ENCODE measurements around the gene DHDDS. TPM values are rescaled to one million over a fixed set of nuclear protein-coding genes. Genes with fewer than 3 reads are reported as not detected.
A peak's percentile ranks its signal among the peaks of the same experiment; 100 is the strongest.

Gene DHDDS
- total and polyA plus RNA-seq, 4 donors, result 22.6 to 57.4 (median 32.8) TPM

GRCh38 chr1:26403656-26404055 lies 28.5 kb upstream of the DHDDS start:
- no peak for DNase-seq
- Histone ChIP-seq H3K27ac (ENCODE audit: low read depth in 1 of 2, low read length in 1 of 2) (no peak overlapping the region), H3K4me3 (no peak overlapping the region), H3K27me3 (ENCODE audit: control insufficient read depth in 3 of 3, insufficient read depth in 3 of 3, low read length in 2 of 3) (peaks cover 0 to 1% (median 0%) of the 10 kb centered on the region in 3 donors), H3K36me3 (ENCODE audit: control insufficient read depth in 4 of 4, insufficient read depth in 4 of 4, low read length in 4 of 4) (no peaks in the 10 kb centered on the region), H3K9ac (ENCODE audit: insufficient read depth in 1 of 2, low read length in 2 of 2) (no peak overlapping the region), H3K9me3 (ENCODE audit: control insufficient read depth in 4 of 4, insufficient read depth in 3 of 4, low read length in 3 of 4) (no peaks in the 10 kb centered on the region), H3K4me1 (ENCODE audit: control insufficient read depth in 5 of 5, insufficient read depth in 5 of 5, low read length in 5 of 5) (no peaks in the 10 kb centered on the region)
- no peak for ATAC-seq (ENCODE audit: insufficient read depth, low FRiP score)
- 24 to 39% methylated on average over 4 of the region's 4 CpGs for WGBS, 2 donors
- TF ChIP-seq CTCF (IDR thresholded peaks at IDR 0.05; ENCODE audit: control extremely low read depth, extremely low read depth), result no peak

- H3K9ac ChIP-seq (ENCODE audit: insufficient read depth in 1 of 2, low read length in 2 of 2), result no peak overlapping the region
- H3K36me3 ChIP-seq (ENCODE audit: control insufficient read depth in 4 of 4, insufficient read depth in 4 of 4, low read length in 4 of 4), result no peaks in the 10 kb centered on the region
- H3K4me3 ChIP-seq, result no peak overlapping the region
- no peak for TF ChIP-seq CTCF (IDR thresholded peaks at IDR 0.05; ENCODE audit: control extremely low read depth, extremely low read depth)
- H3K9me3 ChIP-seq (ENCODE audit: control insufficient read depth in 4 of 4, insufficient read depth in 3 of 4, low read length in 3 of 4), result no peaks in the 10 kb centered on the region
- H3K27me3 ChIP-seq (ENCODE audit: control insufficient read depth in 3 of 3, insufficient read depth in 3 of 3, low read length in 2 of 3), result peaks cover 0 to 8% (median 7%) of the 10 kb centered on the region in 3 donors
- no peaks in the 10 kb centered on the region for H3K4me1 ChIP-seq (ENCODE audit: control insufficient read depth in 5 of 5, insufficient read depth in 5 of 5, low read length in 5 of 5)
- H3K27ac ChIP-seq (ENCODE audit: low read depth in 1 of 2, low read length in 1 of 2), result no peak overlapping the region
- ATAC-seq (ENCODE audit: insufficient read depth, low FRiP score) (no peak), DNase-seq (no peak)
- 80 to 95% methylated on average over 2 of the region's 2 CpGs for WGBS, 2 donors
Observed at GRCh38 chr1:26404641-26405040, 27.5 kb upstream of the DHDDS start.

- TF ChIP-seq CTCF (IDR thresholded peaks at IDR 0.05; ENCODE audit: control extremely low read depth, extremely low read depth), result no peak
- no peak overlapping the region for H3K9ac ChIP-seq (ENCODE audit: insufficient read depth in 1 of 2, low read length in 2 of 2)
Observed at GRCh38 chr1:26405281-26405915, 26.7 kb upstream of the DHDDS start.

GRCh38 chr1:26408604-26409003 lies 23.5 kb upstream of the DHDDS start:
- Histone ChIP-seq H3K27ac (ENCODE audit: low read depth in 1 of 2, low read length in 1 of 2) (no peak overlapping the region), H3K27me3 (ENCODE audit: control insufficient read depth in 3 of 3, insufficient read depth in 3 of 3, low read length in 2 of 3) (peaks cover 8 to 45% (median 38%) of the 10 kb centered on the region in 3 donors), H3K4me1 (ENCODE audit: control insufficient read depth in 5 of 5, insufficient read depth in 5 of 5, low read length in 5 of 5) (no peaks in the 10 kb centered on the region), H3K4me3 (no peak overlapping the region), H3K9me3 (ENCODE audit: control insufficient read depth in 4 of 4, insufficient read depth in 3 of 4, low read length in 3 of 4) (peaks cover 0 to 3% (median 0%) of the 10 kb centered on the region in 4 donors), H3K36me3 (ENCODE audit: control insufficient read depth in 4 of 4, insufficient read depth in 4 of 4, low read length in 4 of 4) (no peaks in the 10 kb centered on the region), H3K9ac (ENCODE audit: insufficient read depth in 1 of 2, low read length in 2 of 2) (no peak overlapping the region)
- 1 to 2% methylated on average over 12 of the region's 12 CpGs for WGBS, 2 donors
- DNase-seq (peak; percentile 86 to 88 (median 87)), ATAC-seq (ENCODE audit: insufficient read depth, low FRiP score) (peak; percentile 47)
- no peak for TF ChIP-seq CTCF (IDR thresholded peaks at IDR 0.05; ENCODE audit: control extremely low read depth, extremely low read depth)

More at GRCh38 chr1:26405281-26405915, 26.7 kb upstream of the DHDDS start:
- 74 to 84% methylated on average over 7 of the region's 7 CpGs for WGBS, 2 donors
- DNase-seq (no peak), ATAC-seq (ENCODE audit: insufficient read depth, low FRiP score) (no peak)
- peaks cover 5 to 15% (median 13%) of the 10 kb centered on the region in 3 donors for H3K27me3 ChIP-seq (ENCODE audit: control insufficient read depth in 3 of 3, insufficient read depth in 3 of 3, low read length in 2 of 3)
- no peaks in the 10 kb centered on the region for H3K36me3 ChIP-seq (ENCODE audit: control insufficient read depth in 4 of 4, insufficient read depth in 4 of 4, low read length in 4 of 4)
- no peak overlapping the region for H3K27ac ChIP-seq (ENCODE audit: low read depth in 1 of 2, low read length in 1 of 2)
- H3K9me3 ChIP-seq (ENCODE audit: control insufficient read depth in 4 of 4, insufficient read depth in 3 of 4, low read length in 3 of 4), result no peaks in the 10 kb centered on the region
- H3K4me3 ChIP-seq, result no peak overlapping the region
- H3K4me1 ChIP-seq (ENCODE audit: control insufficient read depth in 5 of 5, insufficient read depth in 5 of 5, low read length in 5 of 5), result no peaks in the 10 kb centered on the region
